A673 (cell line): Measurements from ENCODE around the gene MEF2B.

ENCODE experiments used
- CTCF ChIP-seq: fragments of 300-800, 200-600 bp; sonication (generic); conservative IDR thresholded peaks from 2 replicates; pipeline ENCODE4 v1.5.1; 2017; ENCODE audit warnings: low read depth, mild to moderate bottlenecking, antibody characterized with exemption, low read length, moderate library complexity, mixed read lengths
- EZH2 ChIP-seq: fragments of 200-600 bp; sonication (generic); IDR thresholded peaks from 2 replicates; pipeline ENCODE4 v1.6.1; 2017; ENCODE audit warnings: borderline replicate concordance, low read depth, mild to moderate bottlenecking, mixed read lengths, antibody characterized with exemption, low read length; ENCODE audit not compliant: poor library complexity, severe bottlenecking

- TF ChIP-seq CTCF (no peak), EZH2 (no peak)
Measured at GRCh38 chr19:19119325-19120237, 50.5 kb downstream of the MEF2B start.
